ENCODE data around the gene MARK3. TPM values are rescaled to one million over a fixed set of nuclear protein-coding genes. Genes with fewer than 3 reads are reported as not detected.

Gene MARK3
- total RNA-seq, 1 experiment from 2014 or later = 81.9 TPM

- peaks cover 10% of the 10 kb centered on the region; the same call in 1 of the 2 replicates for H3K79me2 ChIP-seq (ENCODE audit: insufficient read depth, low read length)
- no peak overlapping the region for H4K5ac ChIP-seq (ENCODE audit: insufficient read length, low read depth, low read length)
- H4K20me1 ChIP-seq (ENCODE audit: control insufficient read depth, insufficient read depth, insufficient read length) = peaks cover 4% of the 10 kb centered on the region
- no peaks in the 10 kb centered on the region for H3K27me3 ChIP-seq (ENCODE audit: insufficient read depth, low read length)
- H3K27ac Mint-ChIP-seq = 0 out of 7 replicates have a peak overlapping the region, but pooled peaks of 1 of the 3 experiments have one; percentile 72
- no peak overlapping the region for H2AFZ ChIP-seq (ENCODE audit: low read length)
- no peak overlapping the region for H2AK5ac ChIP-seq (ENCODE audit: insufficient read length, low read length)
- no peak overlapping the region for H3K56ac ChIP-seq (ENCODE audit: insufficient read length, low read depth, low read length)
- no peak overlapping the region for H2BK20ac ChIP-seq (ENCODE audit: low read depth, low read length, poor library complexity, severe bottlenecking)
- H3K4me1 Mint-ChIP-seq = peaks cover 14 to 27% of the 10 kb centered on the region in 2 experiments
- no peaks in the 10 kb centered on the region for H3K9me3 ChIP-seq (ENCODE audit: control insufficient read depth, low read depth, low read length)
- WGBS (ENCODE audit: extremely low coverage, insufficient read length, low lambda C conversion rate) = no CpG with 5 or more reads among the region's 7 CpGs
- no peak overlapping the region for H4K91ac ChIP-seq (ENCODE audit: insufficient read length, low read depth, low read length)
- peaks cover 8% of the 10 kb centered on the region for H3K23me2 ChIP-seq (ENCODE audit: insufficient read length, low read depth, low read length, poor library complexity, severe bottlenecking)
- no peak overlapping the region for H3K18ac ChIP-seq (ENCODE audit: insufficient read length, low read depth, low read length)
- H3K14ac ChIP-seq (ENCODE audit: insufficient read depth, low read length) = no peak overlapping the region; the same call in 1 of the 2 replicates
- no peaks in the 10 kb centered on the region; the same call in 1 of the 2 replicates for H3K4me1 ChIP-seq (ENCODE audit: insufficient read depth, low read length)
- H3K9ac ChIP-seq (ENCODE audit: extremely low read depth, insufficient read length, low read length) = no peak overlapping the region
- peak overlapping the region; percentile 91 to 97 for H3K4me3 Mint-ChIP-seq
- no peak overlapping the region for H3K4ac ChIP-seq (ENCODE audit: low read depth, low read length)
- H3K9me3 Mint-ChIP-seq = no peaks in the 10 kb centered on the region; a peak in 2 of 5 replicates
- TF ChIP-seq CTCF (conservative IDR thresholded peaks at IDR 0.05) = no peak
- no peak overlapping the region for H3K23ac ChIP-seq (ENCODE audit: insufficient read length, low read depth, low read length)
- no peak overlapping the region for H2BK12ac ChIP-seq (ENCODE audit: insufficient read length, low read depth, low read length)
- DNase-seq = peak; percentile 73
- H2BK120ac ChIP-seq (ENCODE audit: low read depth, low read length, poor library complexity, severe bottlenecking) = no peak overlapping the region
- peaks cover 0 to 8% (median 4%) of the 10 kb centered on the region in 3 experiments; a peak in 5 of 7 replicates for H3K36me3 Mint-ChIP-seq (ENCODE audit: insufficient read depth in 1 of 3, low read depth in 3 of 3)
- H3K4me2 ChIP-seq (ENCODE audit: insufficient read depth, insufficient read length, low read length) = peak overlapping the region; percentile 93
- peaks cover 13% of the 10 kb centered on the region for H3K27me3 Mint-ChIP-seq (ENCODE audit: low read depth)
- no peak overlapping the region for H4K8ac ChIP-seq (replicated peaks; ENCODE audit: insufficient read length, low read depth, low read length)
- no peak overlapping the region for H3K27ac ChIP-seq (ENCODE audit: insufficient read length, low read depth, low read length)
- peaks cover 13% of the 10 kb centered on the region for H3K79me1 ChIP-seq (ENCODE audit: insufficient read depth, low read depth, low read length, poor library complexity, severe bottlenecking)
- H3T11ph ChIP-seq (ENCODE audit: low read length) = no peak overlapping the region
- no peak overlapping the region for H2BK5ac ChIP-seq (ENCODE audit: insufficient read length, low read length)
- H2BK15ac ChIP-seq (ENCODE audit: low read depth, low read length) = no peak overlapping the region
Measured at GRCh38 chr14:103530390-103530789, 145.2 kb downstream of the MARK3 start.

All from H9 (cell line).